ENCODE measurements around the gene KRR1. TPM values are rescaled to one million over a fixed set of nuclear protein-coding genes. Genes with fewer than 3 reads are reported as not detected.

KRR1 gene
- polyA plus RNA-seq, 3 donors: 8.0 to 14.4 (median 9.0) TPM

DNA sequence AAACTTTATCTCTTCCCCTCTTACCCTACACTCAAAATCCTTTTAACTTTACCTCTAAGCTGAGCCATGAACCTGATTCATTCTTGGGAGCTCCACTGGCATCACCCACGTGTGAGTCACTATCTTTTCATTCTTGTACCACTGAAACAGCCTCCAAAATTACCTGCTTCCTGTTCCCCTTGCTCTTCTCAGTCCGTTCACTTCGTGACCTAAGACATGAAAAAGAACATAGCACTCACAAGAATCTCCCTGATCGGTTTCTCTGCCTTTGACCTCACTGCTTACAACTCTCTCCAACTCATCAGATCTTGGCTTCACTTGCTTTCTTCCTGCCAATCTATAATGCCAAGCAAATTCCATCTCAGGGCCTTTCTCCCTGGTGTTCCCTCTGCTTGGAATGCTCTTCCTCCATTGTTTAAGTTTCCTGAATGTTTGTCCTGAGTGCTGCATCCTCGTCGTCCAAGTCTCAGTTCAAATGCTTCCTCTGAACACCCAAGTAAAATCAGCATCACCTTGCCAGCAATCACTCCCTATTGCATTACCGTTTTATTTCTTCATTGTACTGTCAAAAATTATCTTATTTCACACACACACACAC is 21.7 kb downstream of the KRR1 start:
- TF ChIP-seq, protein P1, sequence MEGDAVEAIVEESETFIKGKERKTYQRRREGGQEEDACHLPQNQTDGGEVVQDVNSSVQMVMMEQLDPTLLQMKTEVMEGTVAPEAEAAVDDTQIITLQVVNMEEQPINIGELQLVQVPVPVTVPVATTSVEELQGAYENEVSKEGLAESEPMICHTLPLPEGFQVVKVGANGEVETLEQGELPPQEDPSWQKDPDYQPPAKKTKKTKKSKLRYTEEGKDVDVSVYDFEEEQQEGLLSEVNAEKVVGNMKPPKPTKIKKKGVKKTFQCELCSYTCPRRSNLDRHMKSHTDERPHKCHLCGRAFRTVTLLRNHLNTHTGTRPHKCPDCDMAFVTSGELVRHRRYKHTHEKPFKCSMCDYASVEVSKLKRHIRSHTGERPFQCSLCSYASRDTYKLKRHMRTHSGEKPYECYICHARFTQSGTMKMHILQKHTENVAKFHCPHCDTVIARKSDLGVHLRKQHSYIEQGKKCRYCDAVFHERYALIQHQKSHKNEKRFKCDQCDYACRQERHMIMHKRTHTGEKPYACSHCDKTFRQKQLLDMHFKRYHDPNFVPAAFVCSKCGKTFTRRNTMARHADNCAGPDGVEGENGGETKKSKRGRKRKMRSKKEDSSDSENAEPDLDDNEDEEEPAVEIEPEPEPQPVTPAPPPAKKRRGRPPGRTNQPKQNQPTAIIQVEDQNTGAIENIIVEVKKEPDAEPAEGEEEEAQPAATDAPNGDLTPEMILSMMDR (IDR thresholded peaks at IDR 0.05): no peak
- H3K9ac ChIP-seq (ENCODE audit: insufficient read depth, low read length, poor library complexity, severe bottlenecking): no peak overlapping the region
- H3K27ac Mint-ChIP-seq: peak overlapping the region; percentile 6 to 65 (median 31)
- peaks cover 51% of the 10 kb centered on the region for H3K4me1 Mint-ChIP-seq
- intact Hi-C loops (cut with micrococcal nuclease): loop anchor here (5.0 to 10.0 kb wide), 3 partner anchors 47 to 545 kb away; partner anchors contain the start of genes CAPS2 (in 2 of the 2), GLIPR1L1 (in 2 of the 2) and PHLDA1 (in 1 of the 2)
- no peak overlapping the region for H2AFZ ChIP-seq (ENCODE audit: insufficient read depth, low read depth, low read length, poor library complexity, severe bottlenecking)
- DNase-seq: peak in 1 of 3 donors; percentile 32
- H3K4me2 ChIP-seq (replicated peaks; ENCODE audit: extremely low read depth, low read length, poor library complexity, severe bottlenecking): no peak overlapping the region
- peaks cover 98% of the 10 kb centered on the region for H4K20me1 ChIP-seq (ENCODE audit: insufficient read depth, low read length)
- H3K27ac ChIP-seq (ENCODE audit: low read depth in 1 of 2, low read length in 2 of 2): peak overlapping the region in 1 of 2 donors; percentile 51
- H3K36me3 ChIP-seq (replicated peaks in 1 of 2; ENCODE audit: control insufficient read depth in 1 of 2, insufficient read depth in 2 of 2, low read length in 2 of 2): peaks cover 90 to 98% of the 10 kb centered on the region in 2 donors
- H3K36me3 Mint-ChIP-seq: peaks cover 75 to 90% of the 10 kb centered on the region in 2 donors
- peaks cover 18 to 55% of the 10 kb centered on the region in 2 donors for H3K4me1 ChIP-seq (ENCODE audit: control insufficient read depth in 1 of 2, insufficient read depth in 2 of 2, low read length in 2 of 2)
- no peaks in the 10 kb centered on the region for H3K27me3 Mint-ChIP-seq (ENCODE audit: low read depth in 3 of 3)
- no peaks in the 10 kb centered on the region for H3K27me3 ChIP-seq (ENCODE audit: control insufficient read depth in 2 of 2, insufficient read depth in 2 of 2, low read length in 2 of 2)
- H3K4me3 ChIP-seq (replicated peaks in 1 of 3; ENCODE audit: low read depth in 2 of 3, low read length in 3 of 3): no peak overlapping the region
- no peaks in the 10 kb centered on the region for H3K9me3 Mint-ChIP-seq
- WGBS (ENCODE audit: insufficient coverage): 71% methylated on average over 7 of the region's 7 CpGs
- H3K4me3 Mint-ChIP-seq: no peak overlapping the region
- peaks cover 100% of the 10 kb centered on the region for H3K79me2 ChIP-seq (ENCODE audit: insufficient read depth, low read length)
- no peaks in the 10 kb centered on the region for H3K9me3 ChIP-seq (replicated peaks in 1 of 2; ENCODE audit: control insufficient read depth in 1 of 2, insufficient read depth in 1 of 2, low read length in 2 of 2)

DNA sequence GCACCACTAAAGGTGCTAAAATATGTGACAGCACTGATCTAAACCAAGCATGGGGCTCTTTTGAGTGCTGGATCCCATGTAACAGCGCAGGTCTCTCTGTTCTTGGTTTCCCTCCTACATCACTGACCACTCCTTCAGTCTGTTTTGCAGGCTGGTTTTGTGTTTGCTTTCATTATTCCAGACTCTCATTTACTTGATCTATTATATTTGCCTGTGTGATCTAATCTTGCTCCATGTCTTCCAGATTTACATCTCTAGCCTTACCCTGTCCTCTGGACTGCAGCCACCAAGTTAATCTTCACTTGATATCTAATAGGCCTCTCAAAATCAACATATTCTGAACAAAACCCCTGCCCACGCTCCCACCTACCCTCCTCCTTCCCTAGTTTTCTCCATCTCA is 22.2 kb downstream of the KRR1 start:
- Histone ChIP-seq H3K4me3 (replicated peaks in 1 of 3; ENCODE audit: low read depth in 2 of 3, low read length in 3 of 3) (no peak overlapping the region), H3K27ac (ENCODE audit: low read depth in 1 of 2, low read length in 2 of 2) (peak overlapping the region in 1 of 2 donors; percentile 51), H2AFZ (ENCODE audit: insufficient read depth, low read depth, low read length, poor library complexity, severe bottlenecking) (no peak overlapping the region), H3K4me2 (replicated peaks; ENCODE audit: extremely low read depth, low read length, poor library complexity, severe bottlenecking) (no peak overlapping the region), H3K4me1 (ENCODE audit: control insufficient read depth in 1 of 2, insufficient read depth in 2 of 2, low read length in 2 of 2) (peaks cover 23 to 60% of the 10 kb centered on the region in 2 donors), H3K36me3 (replicated peaks in 1 of 2; ENCODE audit: control insufficient read depth in 1 of 2, insufficient read depth in 2 of 2, low read length in 2 of 2) (peaks cover 87 to 98% of the 10 kb centered on the region in 2 donors), H4K20me1 (ENCODE audit: insufficient read depth, low read length) (peaks cover 98% of the 10 kb centered on the region), H3K79me2 (ENCODE audit: insufficient read depth, low read length) (peaks cover 100% of the 10 kb centered on the region), H3K27me3 (ENCODE audit: control insufficient read depth in 2 of 2, insufficient read depth in 2 of 2, low read length in 2 of 2) (no peaks in the 10 kb centered on the region), H3K9me3 (replicated peaks in 1 of 2; ENCODE audit: control insufficient read depth in 1 of 2, insufficient read depth in 1 of 2, low read length in 2 of 2) (no peaks in the 10 kb centered on the region), H3K9ac (ENCODE audit: insufficient read depth, low read length, poor library complexity, severe bottlenecking) (no peak overlapping the region)
- no peaks in the 10 kb centered on the region for H3K27me3 Mint-ChIP-seq (ENCODE audit: low read depth in 3 of 3)
- peaks cover 56% of the 10 kb centered on the region for H3K4me1 Mint-ChIP-seq
- H3K9me3 Mint-ChIP-seq: no peaks in the 10 kb centered on the region
- 100% methylated on average over 1 of the region's 2 CpGs for WGBS (ENCODE audit: insufficient coverage)
- TF ChIP-seq, protein P1 (IDR thresholded peaks at IDR 0.05): no peak
- no peak for DNase-seq
- no peak overlapping the region for H3K4me3 Mint-ChIP-seq
- intact Hi-C loops (cut with micrococcal nuclease): loop anchor here (5.0 to 10.0 kb wide), 3 partner anchors 47 to 546 kb away; partner anchors contain the start of genes CAPS2 (in 2 of the 2), GLIPR1L1 (in 2 of the 2) and PHLDA1 (in 1 of the 2)
- peaks cover 75 to 91% of the 10 kb centered on the region in 2 donors for H3K36me3 Mint-ChIP-seq
- H3K27ac Mint-ChIP-seq: peak overlapping the region in 5 of 7 donors; percentile 6 to 65 (median 54)

All from CD14-positive monocyte (primary cell).